Omental fat pad (tissue), 4 donors: ENCODE measurements around the gene CDC23. TPM values are rescaled to one million over a fixed set of nuclear protein-coding genes. Genes with fewer than 3 reads are reported as not detected.

Source experiments
- ATAC-seq: fragments of 150-250 bp; one replicate; pipeline ENCODE4 v1.9.1; 2016; ENCODE audit warnings: mild to moderate bottlenecking, moderate library complexity; ENCODE audit not compliant: low FRiP score
- DNase-seq: peaks from one replicate; pipeline ENCODE4 v3.0.0-alpha.2; 2019; ENCODE audit warnings: low spot score
- CTCF ChIP-seq, 3 donors: fragments of 450-650 bp; IDR thresholded peaks; one replicate each; pipeline ENCODE4 v1.5.1; 2016 to 2017; ENCODE audit warnings: antibody characterized with exemption in 3 of 3, mild to moderate bottlenecking in 3 of 3, moderate library complexity in 2 of 3
- total RNA-seq, 4 donors: library from RNA; depleted of rRNA; stranded (reverse); fragments of >200 nt; gene quantifications; one replicate each; pipeline ENCODE4 v1.1.0, GENCODE V29; 2016

CDC23 gene
- total RNA-seq, 4 donors from 2014 or later = 11.6 to 16.3 (median 14.5) TPM

- DNase-seq (no peak), ATAC-seq (no peak)
- no peak for TF ChIP-seq CTCF (IDR thresholded peaks at IDR 0.05)
Measured at GRCh38 chr5:138245717-138246116, 32.6 kb upstream of the CDC23 start.

- no peak for ATAC-seq
Measured at GRCh38 chr5:138243794-138244193, 30.7 kb upstream of the CDC23 start.

GRCh38 chr5:138241688-138242571, 28.8 kb upstream of the CDC23 start:
- DNase-seq (no peak), ATAC-seq (peak; percentile 66)
- no peak for TF ChIP-seq CTCF (IDR thresholded peaks at IDR 0.05)

More at GRCh38 chr5:138243794-138244193, 30.7 kb upstream of the CDC23 start:
- no peak for TF ChIP-seq CTCF (IDR thresholded peaks at IDR 0.05)
- DNase-seq = no peak

GRCh38 chr5:138240650-138241385, 27.7 kb upstream of the CDC23 start:
- ATAC-seq = no peak
- DNase-seq = no peak
- no peak for TF ChIP-seq CTCF (IDR thresholded peaks at IDR 0.05)

GRCh38 chr5:138238034-138238433, 24.9 kb upstream of the CDC23 start:
- no peak for DNase-seq
- no peak for ATAC-seq
- no peak for TF ChIP-seq CTCF (IDR thresholded peaks at IDR 0.05)

GRCh38 chr5:138234651-138235050, 21.5 kb upstream of the CDC23 start:
- ATAC-seq (no peak), DNase-seq (no peak)
- TF ChIP-seq CTCF (IDR thresholded peaks at IDR 0.05) = no peak
